ENCODE data around the gene CSPG4. TPM values are rescaled to one million over a fixed set of nuclear protein-coding genes. Genes with fewer than 3 reads are reported as not detected.
A peak's percentile ranks its signal among the peaks of the same experiment; 100 is the strongest.

The CSPG4 gene
- total RNA-seq, 1 experiment from 2014 or later, result 17.5 TPM

- in situ Hi-C loops (cut with HindIII; ENCODE audit: low pct_unique_long_range_greater_than_20kb, low sequenced_read_pairs) (no loop called here), intact Hi-C loops (cut with micrococcal nuclease; ENCODE audit: unreplicated experiment) (no loop called here)
- ChIA-PET POLR2A (no interaction called here), CTCF (no interaction called here)
- DNase-seq (ENCODE audit: low read depth, low spot score), result no peak
- Histone ChIP-seq H3K9me3 (ENCODE audit: control insufficient read depth, insufficient read depth, low read depth, low read length) (no peaks in the 10 kb centered on the region), H3K4me3 (ENCODE audit: low read depth in 2 of 2, low read length in 2 of 2) (no peak overlapping the region), H3K27me3 (ENCODE audit: control insufficient read depth, insufficient read depth, low read length) (no peaks in the 10 kb centered on the region), H3K36me3 (ENCODE audit: control insufficient read depth, insufficient read depth, low read length) (no peaks in the 10 kb centered on the region), H3K27ac (ENCODE audit: low read length) (peak overlapping the region; percentile 74), H3K4me1 (ENCODE audit: control insufficient read depth, insufficient read depth, low read length) (peaks cover 33% of the 10 kb centered on the region)
- TF ChIP-seq TCF7L2 (IDR thresholded peaks at IDR 0.05; ENCODE audit: low read depth, low read length), result no peak
- TF ChIP-seq SIN3A (IDR thresholded peaks at IDR 0.05; ENCODE audit: borderline replicate concordance, insufficient read depth, low read depth, low read length), result no peak
- TF ChIP-seq, protein P1, sequence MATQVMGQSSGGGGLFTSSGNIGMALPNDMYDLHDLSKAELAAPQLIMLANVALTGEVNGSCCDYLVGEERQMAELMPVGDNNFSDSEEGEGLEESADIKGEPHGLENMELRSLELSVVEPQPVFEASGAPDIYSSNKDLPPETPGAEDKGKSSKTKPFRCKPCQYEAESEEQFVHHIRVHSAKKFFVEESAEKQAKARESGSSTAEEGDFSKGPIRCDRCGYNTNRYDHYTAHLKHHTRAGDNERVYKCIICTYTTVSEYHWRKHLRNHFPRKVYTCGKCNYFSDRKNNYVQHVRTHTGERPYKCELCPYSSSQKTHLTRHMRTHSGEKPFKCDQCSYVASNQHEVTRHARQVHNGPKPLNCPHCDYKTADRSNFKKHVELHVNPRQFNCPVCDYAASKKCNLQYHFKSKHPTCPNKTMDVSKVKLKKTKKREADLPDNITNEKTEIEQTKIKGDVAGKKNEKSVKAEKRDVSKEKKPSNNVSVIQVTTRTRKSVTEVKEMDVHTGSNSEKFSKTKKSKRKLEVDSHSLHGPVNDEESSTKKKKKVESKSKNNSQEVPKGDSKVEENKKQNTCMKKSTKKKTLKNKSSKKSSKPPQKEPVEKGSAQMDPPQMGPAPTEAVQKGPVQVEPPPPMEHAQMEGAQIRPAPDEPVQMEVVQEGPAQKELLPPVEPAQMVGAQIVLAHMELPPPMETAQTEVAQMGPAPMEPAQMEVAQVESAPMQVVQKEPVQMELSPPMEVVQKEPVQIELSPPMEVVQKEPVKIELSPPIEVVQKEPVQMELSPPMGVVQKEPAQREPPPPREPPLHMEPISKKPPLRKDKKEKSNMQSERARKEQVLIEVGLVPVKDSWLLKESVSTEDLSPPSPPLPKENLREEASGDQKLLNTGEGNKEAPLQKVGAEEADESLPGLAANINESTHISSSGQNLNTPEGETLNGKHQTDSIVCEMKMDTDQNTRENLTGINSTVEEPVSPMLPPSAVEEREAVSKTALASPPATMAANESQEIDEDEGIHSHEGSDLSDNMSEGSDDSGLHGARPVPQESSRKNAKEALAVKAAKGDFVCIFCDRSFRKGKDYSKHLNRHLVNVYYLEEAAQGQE (IDR thresholded peaks at IDR 0.05; ENCODE audit: insufficient read depth in 1 of 2, low read depth in 2 of 2, low read length in 1 of 2), result no peak
- no peak for TF ChIP-seq CTCF (IDR thresholded peaks at IDR 0.05)
- TF ChIP-seq POLR2AphosphoS5 (IDR thresholded peaks at IDR 0.05; ENCODE audit: low read depth, low read length), result no peak
- ATAC-seq, result no peak
- BruUV-seq (replicated peaks), result no TSS peak
Measured at GRCh38 chr15:75696311-75696720, 16.3 kb downstream of the CSPG4 start.

DNA sequence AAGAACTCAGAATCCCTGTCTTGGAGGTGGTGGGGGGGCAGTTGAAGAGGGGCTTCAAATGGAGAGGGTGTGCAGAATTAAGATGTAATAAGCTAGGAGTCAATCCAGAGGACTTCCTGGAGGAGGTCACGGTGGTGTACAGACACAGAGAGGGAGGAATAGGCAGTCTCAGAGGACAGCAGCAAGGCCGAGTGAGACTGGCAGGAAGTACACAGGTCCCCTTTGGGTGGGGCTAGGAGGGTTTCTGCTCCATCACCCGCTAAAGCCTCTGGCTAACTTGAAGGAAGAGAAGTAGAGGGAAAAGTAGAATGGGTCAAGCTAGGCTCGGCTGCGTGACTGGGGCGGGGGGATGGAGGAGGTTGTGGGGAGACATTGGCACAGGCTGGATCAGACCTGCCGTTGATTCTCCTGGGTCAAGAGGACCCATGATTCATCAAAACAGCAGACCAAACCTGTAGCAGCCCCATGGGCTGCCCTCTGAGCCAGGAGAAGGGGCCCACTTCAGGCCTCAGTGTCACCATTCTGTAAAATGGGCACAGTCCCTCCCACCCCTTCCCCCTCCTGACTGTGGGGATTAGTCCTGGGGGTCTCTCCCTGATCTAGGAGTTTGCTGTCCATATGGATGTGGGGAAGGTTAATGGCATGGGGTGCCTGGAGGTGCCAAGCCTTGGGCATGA lies 16.9 kb downstream of the CSPG4 start:
- no peak for ATAC-seq
- CTCF ChIA-PET, result no interaction called here
- no peaks in the 10 kb centered on the region for H3K9me3 ChIP-seq (ENCODE audit: control insufficient read depth, insufficient read depth, low read depth, low read length)
- H3K36me3 ChIP-seq (ENCODE audit: control insufficient read depth, insufficient read depth, low read length), result no peaks in the 10 kb centered on the region
- no TSS peak for BruUV-seq (replicated peaks)
- TF ChIP-seq TCF7L2 (IDR thresholded peaks at IDR 0.05; ENCODE audit: low read depth, low read length) (no peak), POLR2AphosphoS5 (IDR thresholded peaks at IDR 0.05; ENCODE audit: low read depth, low read length) (no peak), CTCF (IDR thresholded peaks at IDR 0.05) (no peak), SIN3A (IDR thresholded peaks at IDR 0.05; ENCODE audit: borderline replicate concordance, insufficient read depth, low read depth, low read length) (no peak)
- TF ChIP-seq, protein P1 (IDR thresholded peaks at IDR 0.05; ENCODE audit: insufficient read depth in 1 of 2, low read depth in 2 of 2, low read length in 1 of 2), result no peak
- in situ Hi-C loops (cut with HindIII; ENCODE audit: low pct_unique_long_range_greater_than_20kb, low sequenced_read_pairs), result no loop called here
- no peak overlapping the region for H3K4me3 ChIP-seq (ENCODE audit: low read depth in 2 of 2, low read length in 2 of 2)
- POLR2A ChIA-PET, result no interaction called here
- no peak for DNase-seq (ENCODE audit: low read depth, low spot score)
- intact Hi-C loops (cut with micrococcal nuclease; ENCODE audit: unreplicated experiment), result no loop called here
- H3K4me1 ChIP-seq (ENCODE audit: control insufficient read depth, insufficient read depth, low read length), result peaks cover 33% of the 10 kb centered on the region
- H3K27ac ChIP-seq (ENCODE audit: low read length), result peak overlapping the region; percentile 74
- H3K27me3 ChIP-seq (ENCODE audit: control insufficient read depth, insufficient read depth, low read length), result no peaks in the 10 kb centered on the region

All from Panc1 (cell line).